IPS-18a (cell line): ENCODE data around the gene CBFA2T2.
A peak's percentile ranks its signal among the peaks of the same experiment; 100 is the strongest.

Source experiments
- H3K27ac ChIP-seq: one replicate; pipeline ENCODE4 v1.5.1; 2013; ENCODE audit warnings: low read length
- H3K27me3 ChIP-seq: one replicate; pipeline ENCODE4 v1.6.1; 2013; ENCODE audit warnings: mild to moderate bottlenecking, low read length; ENCODE audit not compliant: control insufficient read depth, insufficient read depth
- H3K36me3 ChIP-seq: one replicate; pipeline ENCODE4 v1.6.1; 2013; ENCODE audit warnings: low read depth, low read length; ENCODE audit not compliant: control insufficient read depth
- H3K4me1 ChIP-seq: one replicate; pipeline ENCODE4 v1.6.1; 2013; ENCODE audit warnings: low read depth, low read length; ENCODE audit not compliant: control insufficient read depth
- H3K4me3 ChIP-seq: one replicate; pipeline ENCODE4 v1.5.1; 2013; ENCODE audit warnings: low read length
- H3K9ac ChIP-seq: one replicate; pipeline ENCODE4 v1.6.1; 2013; ENCODE audit warnings: mild to moderate bottlenecking, low read length, moderate library complexity
- H3K9me3 ChIP-seq: one replicate; pipeline ENCODE4 v1.6.1; 2013; ENCODE audit warnings: low read depth, low read length; ENCODE audit not compliant: control insufficient read depth

Gene CBFA2T2

DNA sequence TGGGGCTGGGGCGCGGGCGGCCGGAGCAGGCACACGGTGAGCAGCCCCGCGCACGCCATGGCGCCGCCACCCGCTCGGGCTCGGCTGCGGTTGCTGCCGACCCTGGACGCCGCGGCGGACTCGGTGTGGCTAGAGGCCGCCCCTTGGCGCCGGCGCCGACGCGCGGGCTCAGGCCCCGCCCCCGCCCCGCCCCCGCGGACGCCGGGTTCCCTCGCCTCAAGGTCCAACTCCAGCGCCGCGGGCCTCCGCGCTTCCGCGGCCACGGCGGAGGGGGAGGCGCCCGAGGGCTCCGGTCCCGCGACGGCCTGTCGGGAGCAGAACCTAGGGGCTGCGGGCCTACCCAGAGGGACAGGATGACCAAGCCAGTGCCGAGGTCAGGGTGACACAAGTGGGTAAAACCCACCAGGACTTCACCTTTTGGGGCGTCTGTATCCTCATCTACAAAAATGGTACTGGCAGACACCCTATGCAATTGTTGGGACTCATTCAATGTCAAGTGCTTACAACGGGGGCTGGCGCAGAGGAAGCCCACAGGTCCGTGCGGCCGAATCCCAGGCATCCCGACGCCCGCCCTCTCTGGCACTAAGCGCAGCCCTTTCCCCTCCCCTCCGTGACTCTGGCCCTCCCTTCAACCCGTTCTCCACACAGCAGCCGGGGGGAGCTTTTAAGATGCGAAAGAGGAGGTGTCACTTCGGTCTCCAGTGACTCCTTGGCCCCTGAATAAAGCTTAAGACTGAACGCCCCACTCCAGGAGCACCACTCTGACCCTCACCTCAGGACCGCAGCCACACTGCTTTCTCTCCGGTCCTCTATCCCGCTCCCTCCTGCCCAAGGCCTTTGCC is 184.6 kb downstream of the CBFA2T2 start, which contains the start of gene NECAB3:
NECAB3 (minus strand) TSS at position 135 of the 842 bp plus-strand sequence; CDS start at position 59, 76 bp downstream.
- peaks cover 17% of the 10 kb centered on the region for H3K4me1 ChIP-seq
- no peaks in the 10 kb centered on the region for H3K27me3 ChIP-seq
- H3K4me3 ChIP-seq = peak within 1 kb of the TSS; percentile 73
- no peak within 1 kb of the TSS for H3K27ac ChIP-seq
- no peaks in the 10 kb centered on the region for H3K9me3 ChIP-seq
- H3K9ac ChIP-seq = peak within 1 kb of the TSS; percentile 61
- H3K36me3 ChIP-seq = peaks cover 26% of the 10 kb centered on the region

DNA sequence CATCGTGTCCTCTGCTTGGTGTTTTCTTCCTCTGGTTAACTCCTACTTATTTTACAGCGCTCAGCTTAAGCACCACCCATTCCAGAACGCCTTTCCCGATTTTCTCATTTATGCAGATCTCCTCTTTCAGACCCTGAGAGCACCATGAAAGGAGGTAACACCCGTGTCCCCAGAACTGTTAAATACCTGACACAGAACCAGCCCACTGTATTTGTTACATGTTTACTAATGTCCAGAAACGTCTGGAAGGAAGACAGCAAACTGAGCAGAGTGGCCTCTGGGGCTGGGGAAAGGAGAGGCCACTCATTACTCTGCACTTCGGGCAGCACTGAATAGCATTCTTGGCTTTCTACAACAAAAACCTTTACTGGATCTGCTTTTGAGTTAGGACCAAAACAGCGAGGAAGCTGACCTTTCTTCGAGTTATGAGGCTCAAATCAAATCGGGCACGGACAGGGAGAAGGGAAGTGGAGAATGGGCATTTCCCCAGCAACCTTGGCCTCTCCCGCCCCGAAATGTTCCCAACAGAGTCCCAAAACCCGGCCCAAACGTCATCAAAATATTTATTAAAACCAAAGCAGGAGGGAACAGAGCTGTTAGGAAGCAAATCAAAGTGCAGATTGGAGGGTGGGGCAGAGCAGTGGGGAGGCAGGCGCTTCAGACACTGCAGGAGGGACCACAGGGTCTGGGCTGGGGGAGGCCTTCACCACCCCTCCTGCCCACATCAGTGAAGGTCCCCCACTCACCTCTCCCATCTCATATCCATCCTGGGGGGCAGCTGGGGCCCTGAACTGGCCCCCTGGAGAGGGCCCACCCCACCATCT is 185.5 kb downstream of the CBFA2T2 start:
- peaks cover 34% of the 10 kb centered on the region for H3K36me3 ChIP-seq
- peak overlapping the region; percentile 73 for H3K4me3 ChIP-seq
- H3K27ac ChIP-seq = no peak overlapping the region
- peaks cover 17% of the 10 kb centered on the region for H3K4me1 ChIP-seq
- no peak overlapping the region for H3K9ac ChIP-seq
- H3K27me3 ChIP-seq = no peaks in the 10 kb centered on the region
- H3K9me3 ChIP-seq = no peaks in the 10 kb centered on the region

DNA sequence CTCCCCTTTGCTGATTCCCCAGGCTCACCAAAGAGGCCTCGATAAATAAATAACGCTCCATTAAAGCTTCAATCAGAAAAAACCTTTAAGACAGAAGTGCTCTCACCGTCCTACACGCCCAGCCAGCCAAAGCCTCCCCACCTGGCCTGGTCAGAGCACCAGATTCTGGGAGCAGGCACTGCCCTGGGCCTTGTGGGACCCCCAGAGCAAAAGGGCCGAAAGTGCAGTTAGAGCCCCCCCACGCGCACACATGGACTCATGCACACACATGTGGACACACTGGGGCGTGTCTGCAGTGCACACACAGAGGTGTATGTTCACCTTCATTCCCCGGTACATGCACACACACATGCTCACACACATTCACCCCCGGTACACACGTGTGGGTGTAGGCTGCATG is 186.2 kb downstream of the CBFA2T2 start:
- Histone ChIP-seq H3K27ac (no peak overlapping the region), H3K36me3 (peaks cover 38% of the 10 kb centered on the region)

DNA sequence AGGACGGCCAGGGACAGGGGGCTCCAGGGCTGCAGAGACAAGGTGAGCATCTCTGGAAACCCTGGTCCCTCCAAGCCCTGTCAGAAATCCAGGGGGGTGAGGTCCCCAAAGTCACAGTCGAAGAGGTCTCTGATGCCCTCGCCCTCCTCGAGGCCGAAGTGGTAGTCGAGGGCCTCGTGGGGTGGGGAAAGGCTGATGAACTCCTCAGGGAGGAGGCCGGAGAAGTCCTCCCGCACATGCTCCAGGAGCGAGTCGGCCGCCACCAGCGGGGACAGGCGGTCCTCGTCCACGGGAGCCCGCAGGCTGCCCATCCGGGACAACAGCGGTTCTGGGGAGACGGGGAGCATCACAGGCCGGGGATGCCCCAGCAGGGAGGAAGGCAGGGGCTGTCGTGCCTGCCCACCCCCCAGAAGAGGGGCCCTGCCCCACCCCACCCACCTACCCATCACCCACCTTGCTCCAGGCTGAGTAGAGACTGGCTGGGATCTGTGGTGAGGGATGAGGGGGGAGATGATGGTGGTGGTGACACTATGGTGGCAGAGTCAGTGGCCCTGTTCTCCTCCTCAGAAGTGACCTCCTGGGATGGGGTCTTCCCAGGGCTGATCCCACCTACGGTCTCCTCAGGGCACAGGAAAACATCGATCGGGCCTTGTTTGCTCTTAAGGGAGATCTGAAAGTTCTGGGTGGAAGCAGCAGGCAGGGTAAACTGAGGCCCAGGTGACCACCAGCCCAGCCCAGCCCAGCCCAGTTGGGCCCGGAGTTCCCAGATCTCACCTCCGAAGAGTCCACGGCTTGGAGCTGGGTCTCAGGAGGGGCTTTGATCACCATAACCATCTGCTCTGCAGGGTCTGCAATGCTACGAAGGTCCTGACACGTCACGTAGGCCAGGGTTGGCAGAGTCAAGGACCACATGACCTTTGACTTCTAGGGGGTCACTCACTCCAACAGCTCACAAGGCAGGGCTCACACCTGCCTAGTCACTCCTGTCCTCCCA is 187.1 kb downstream of the CBFA2T2 start:
- Histone ChIP-seq H3K9me3 (no peaks in the 10 kb centered on the region), H3K27me3 (no peaks in the 10 kb centered on the region), H3K4me1 (peaks cover 17% of the 10 kb centered on the region), H3K27ac (no peak overlapping the region), H3K4me3 (no peak overlapping the region), H3K36me3 (peaks cover 38% of the 10 kb centered on the region), H3K9ac (no peak overlapping the region)

More for the DNA sequence above, 186.2 kb downstream of the CBFA2T2 start:
- peaks cover 17% of the 10 kb centered on the region for H3K4me1 ChIP-seq
- no peak overlapping the region for H3K9ac ChIP-seq
- no peak overlapping the region for H3K4me3 ChIP-seq
- H3K9me3 ChIP-seq = no peaks in the 10 kb centered on the region
- H3K27me3 ChIP-seq = no peaks in the 10 kb centered on the region

DNA sequence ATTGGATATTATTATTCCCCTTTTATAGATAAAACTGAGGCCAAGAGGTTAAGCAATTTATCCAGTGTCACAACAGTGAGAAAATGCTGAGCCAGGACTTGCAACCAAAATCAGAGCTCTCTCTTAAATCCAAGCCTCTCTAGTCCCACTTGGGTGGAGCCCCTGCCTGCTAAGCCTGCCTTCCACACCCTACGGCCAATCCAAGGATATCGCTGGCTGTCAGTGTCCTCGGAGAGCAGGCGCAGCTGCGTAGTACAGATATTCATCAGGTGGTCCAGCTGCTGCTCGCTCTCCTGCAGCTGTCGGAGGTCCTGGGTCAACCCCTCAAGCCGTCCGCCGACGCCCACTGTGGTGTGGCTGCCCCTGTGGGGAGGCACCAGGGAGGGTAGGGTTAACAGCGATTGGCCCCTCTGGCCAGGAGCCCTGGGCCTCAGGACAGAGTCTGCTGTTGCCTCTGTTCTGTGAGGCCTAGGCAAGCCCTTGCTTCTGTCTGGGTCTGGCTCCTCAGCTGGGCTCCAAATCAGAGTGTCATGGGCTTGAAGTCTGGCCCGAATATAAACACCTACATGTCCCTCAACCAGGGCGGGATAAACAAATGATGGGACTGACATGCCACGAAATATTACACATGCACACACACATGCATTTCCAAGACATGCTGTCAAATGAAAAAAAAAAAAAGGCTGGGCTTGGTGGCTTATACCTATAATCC is 188.3 kb downstream of the CBFA2T2 start:
- H3K4me1 ChIP-seq = peaks cover 13% of the 10 kb centered on the region
- no peaks in the 10 kb centered on the region for H3K9me3 ChIP-seq
- no peaks in the 10 kb centered on the region for H3K27me3 ChIP-seq
- no peak overlapping the region for H3K9ac ChIP-seq
- H3K36me3 ChIP-seq = peaks cover 38% of the 10 kb centered on the region
- H3K27ac ChIP-seq = no peak overlapping the region
- no peak overlapping the region for H3K4me3 ChIP-seq

DNA sequence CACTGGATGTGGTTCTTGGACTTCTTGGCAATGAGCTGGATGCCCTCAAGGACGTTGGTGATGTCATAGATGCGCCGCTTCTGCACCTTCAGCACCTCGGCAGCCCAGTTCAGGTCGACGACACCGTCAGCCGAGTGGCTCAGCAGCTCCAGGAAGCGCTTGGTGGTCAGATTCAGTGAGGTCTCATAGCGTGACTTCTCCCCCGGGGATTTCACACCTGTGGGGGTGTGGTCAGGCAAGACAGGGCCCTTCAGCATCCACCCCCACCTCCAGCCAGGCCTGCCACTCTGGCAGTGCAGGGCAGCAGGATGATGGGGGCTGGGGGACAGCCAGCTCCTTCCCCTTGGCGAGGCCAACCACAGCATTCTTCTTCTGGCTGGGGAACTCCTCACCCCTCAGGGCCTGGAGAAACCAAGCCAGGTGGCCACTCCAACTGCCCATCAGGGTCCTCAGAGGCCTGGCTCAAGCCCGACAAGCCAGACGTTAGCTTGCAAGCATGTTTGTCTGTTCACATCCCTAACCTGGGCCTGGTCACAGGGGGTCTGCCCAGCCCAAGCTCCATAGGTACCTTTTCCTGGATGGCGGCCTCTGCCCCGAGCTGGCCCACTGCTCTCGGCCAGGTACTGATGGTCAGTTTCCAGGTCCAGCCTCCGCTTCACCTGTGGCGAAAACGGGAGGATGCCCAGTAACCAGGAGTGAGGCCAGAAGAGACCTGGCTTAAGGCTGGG is 190.0 kb downstream of the CBFA2T2 start:
- Histone ChIP-seq H3K27me3 (no peaks in the 10 kb centered on the region), H3K4me3 (no peak overlapping the region), H3K9me3 (no peaks in the 10 kb centered on the region), H3K4me1 (peaks cover 11% of the 10 kb centered on the region), H3K9ac (no peak overlapping the region), H3K27ac (no peak overlapping the region), H3K36me3 (peaks cover 45% of the 10 kb centered on the region)

DNA sequence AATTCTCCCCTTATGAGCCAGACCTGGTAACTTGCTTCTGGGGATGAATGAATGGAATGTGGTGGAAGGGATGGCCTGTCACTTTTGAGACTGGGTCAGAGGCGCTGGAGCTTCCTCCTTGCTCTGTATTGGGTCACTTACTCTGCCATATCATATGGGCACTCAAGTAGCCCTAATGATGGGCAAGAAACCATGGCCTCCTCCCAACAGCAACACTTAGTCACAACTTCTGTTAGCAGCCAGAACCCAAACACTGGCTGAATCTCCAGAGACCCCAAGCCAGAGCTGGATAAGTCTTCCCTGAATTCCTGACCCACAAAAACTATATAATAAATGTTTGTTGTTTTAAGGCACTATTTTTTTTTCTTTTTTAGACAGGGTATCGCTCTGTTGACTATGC is 190.8 kb downstream of the CBFA2T2 start:
- Histone ChIP-seq H3K4me3 (no peak overlapping the region), H3K9ac (no peak overlapping the region), H3K9me3 (no peaks in the 10 kb centered on the region), H3K36me3 (peaks cover 45% of the 10 kb centered on the region), H3K4me1 (peaks cover 8% of the 10 kb centered on the region), H3K27ac (no peak overlapping the region), H3K27me3 (no peaks in the 10 kb centered on the region)

DNA sequence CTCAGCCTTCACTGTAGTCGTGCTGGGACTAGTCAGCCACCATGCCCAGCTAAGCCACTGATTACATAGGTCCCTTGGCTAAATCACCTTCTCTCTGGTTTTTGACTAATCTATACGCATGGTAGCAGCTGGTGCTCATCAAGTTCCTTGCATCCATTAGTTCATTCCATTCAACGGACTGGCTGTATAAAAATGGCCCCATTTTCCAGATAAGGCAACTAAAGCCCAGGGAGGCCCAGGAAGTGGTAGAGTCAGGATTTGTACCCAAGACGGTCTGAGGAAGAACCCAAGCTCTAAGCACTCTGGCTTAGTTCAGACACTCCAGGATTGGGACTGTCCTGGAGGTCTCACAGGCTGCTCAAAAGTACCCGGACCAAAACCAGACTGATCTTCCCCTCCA is 191.4 kb downstream of the CBFA2T2 start:
- Histone ChIP-seq H3K4me1 (peaks cover 8% of the 10 kb centered on the region), H3K27me3 (no peaks in the 10 kb centered on the region), H3K9me3 (no peaks in the 10 kb centered on the region), H3K36me3 (peaks cover 42% of the 10 kb centered on the region), H3K4me3 (no peak overlapping the region), H3K27ac (no peak overlapping the region), H3K9ac (no peak overlapping the region)

DNA sequence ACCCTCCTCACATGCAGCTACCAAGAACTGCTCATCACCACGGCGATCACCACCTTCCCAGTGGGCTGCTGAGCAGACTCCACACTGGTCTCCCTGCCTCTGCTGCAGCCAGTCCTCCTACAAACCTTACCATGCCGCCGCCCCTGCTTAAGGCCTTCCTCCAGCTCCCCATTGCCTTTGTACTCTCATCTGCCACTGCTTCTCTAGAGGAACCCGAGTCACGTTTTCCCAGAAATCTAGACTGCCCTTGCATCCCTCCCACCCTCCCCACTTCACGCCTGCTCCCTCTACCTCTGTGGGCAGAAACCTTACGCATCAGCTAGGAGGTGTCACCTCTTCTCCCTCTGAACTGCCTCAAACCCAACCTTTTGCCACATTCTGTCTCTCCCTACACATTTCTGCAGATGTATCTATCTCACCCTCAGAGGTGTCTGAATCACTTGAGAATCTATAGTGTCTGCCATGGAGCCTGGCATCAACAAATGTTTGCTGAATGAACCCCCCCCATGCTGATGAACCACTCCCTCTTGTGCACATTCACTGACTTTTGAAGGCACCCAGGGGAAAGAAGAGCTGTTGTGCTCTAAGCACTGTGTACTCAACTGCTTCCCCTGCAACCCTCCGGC is 191.9 kb downstream of the CBFA2T2 start:
- Histone ChIP-seq H3K9ac (no peak overlapping the region), H3K4me1 (peaks cover 11% of the 10 kb centered on the region), H3K27me3 (no peaks in the 10 kb centered on the region), H3K9me3 (no peaks in the 10 kb centered on the region), H3K4me3 (no peak overlapping the region), H3K27ac (no peak overlapping the region), H3K36me3 (peaks cover 38% of the 10 kb centered on the region)
